C4-2B (cell line): ENCODE results near the gene TRAPPC1.
"Not testable (repeated sequence)": the region's sequence is repeated elsewhere in the genome, so short reads cannot be mapped to it uniquely, and the experiment has no call there.

Experiments
- H3K27ac ChIP-seq: fragments of 450-650 bp; 2 replicates; pipeline ENCODE4 v1.5.1; 2017
- ZFX ChIP-seq: fragments of 450-650 bp; IDR thresholded peaks from 2 replicates; pipeline ENCODE4 v1.6.1; 2017
- TF ChIP-seq, protein P1 (sequence below): fragments of 450-650 bp; conservative IDR thresholded peaks from 2 replicates; pipeline ENCODE4 v1.5.1; 2017; ENCODE audit warnings: mild to moderate bottlenecking

The TRAPPC1 gene

DNA sequence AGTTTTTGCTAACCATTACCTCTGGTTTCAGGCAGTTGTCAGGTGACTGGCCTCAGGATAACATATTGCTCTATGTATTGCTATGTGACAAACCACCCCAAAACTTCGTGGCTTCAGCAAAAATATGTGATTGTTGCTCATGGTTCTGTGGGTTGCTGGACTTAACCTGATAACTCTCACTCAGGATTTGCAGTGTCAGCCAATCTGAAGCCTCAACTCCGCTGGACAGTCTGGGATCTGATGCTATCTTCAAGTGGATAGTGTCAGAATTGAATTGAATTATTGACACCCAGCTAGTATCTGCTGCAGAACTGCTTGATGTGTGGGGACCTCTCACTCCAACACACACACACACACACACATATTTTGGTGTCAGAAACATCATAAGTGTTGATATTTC is 36.0 kb upstream of the TRAPPC1 start:
- no peak overlapping the region for H3K27ac ChIP-seq
- TF ChIP-seq, protein P1, sequence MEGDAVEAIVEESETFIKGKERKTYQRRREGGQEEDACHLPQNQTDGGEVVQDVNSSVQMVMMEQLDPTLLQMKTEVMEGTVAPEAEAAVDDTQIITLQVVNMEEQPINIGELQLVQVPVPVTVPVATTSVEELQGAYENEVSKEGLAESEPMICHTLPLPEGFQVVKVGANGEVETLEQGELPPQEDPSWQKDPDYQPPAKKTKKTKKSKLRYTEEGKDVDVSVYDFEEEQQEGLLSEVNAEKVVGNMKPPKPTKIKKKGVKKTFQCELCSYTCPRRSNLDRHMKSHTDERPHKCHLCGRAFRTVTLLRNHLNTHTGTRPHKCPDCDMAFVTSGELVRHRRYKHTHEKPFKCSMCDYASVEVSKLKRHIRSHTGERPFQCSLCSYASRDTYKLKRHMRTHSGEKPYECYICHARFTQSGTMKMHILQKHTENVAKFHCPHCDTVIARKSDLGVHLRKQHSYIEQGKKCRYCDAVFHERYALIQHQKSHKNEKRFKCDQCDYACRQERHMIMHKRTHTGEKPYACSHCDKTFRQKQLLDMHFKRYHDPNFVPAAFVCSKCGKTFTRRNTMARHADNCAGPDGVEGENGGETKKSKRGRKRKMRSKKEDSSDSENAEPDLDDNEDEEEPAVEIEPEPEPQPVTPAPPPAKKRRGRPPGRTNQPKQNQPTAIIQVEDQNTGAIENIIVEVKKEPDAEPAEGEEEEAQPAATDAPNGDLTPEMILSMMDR, result no peak
- TF ChIP-seq ZFX, result no peak

GRCh38 chr17:7961421-7961820 is 29.7 kb upstream of the TRAPPC1 start:
- no peak for TF ChIP-seq ZFX
- TF ChIP-seq, protein P1, result no peak
- no peak overlapping the region for H3K27ac ChIP-seq

GRCh38 chr17:7959503-7960253 is 27.9 kb upstream of the TRAPPC1 start:
- TF ChIP-seq, protein P1, result no peak
- TF ChIP-seq ZFX, result no peak

DNA sequence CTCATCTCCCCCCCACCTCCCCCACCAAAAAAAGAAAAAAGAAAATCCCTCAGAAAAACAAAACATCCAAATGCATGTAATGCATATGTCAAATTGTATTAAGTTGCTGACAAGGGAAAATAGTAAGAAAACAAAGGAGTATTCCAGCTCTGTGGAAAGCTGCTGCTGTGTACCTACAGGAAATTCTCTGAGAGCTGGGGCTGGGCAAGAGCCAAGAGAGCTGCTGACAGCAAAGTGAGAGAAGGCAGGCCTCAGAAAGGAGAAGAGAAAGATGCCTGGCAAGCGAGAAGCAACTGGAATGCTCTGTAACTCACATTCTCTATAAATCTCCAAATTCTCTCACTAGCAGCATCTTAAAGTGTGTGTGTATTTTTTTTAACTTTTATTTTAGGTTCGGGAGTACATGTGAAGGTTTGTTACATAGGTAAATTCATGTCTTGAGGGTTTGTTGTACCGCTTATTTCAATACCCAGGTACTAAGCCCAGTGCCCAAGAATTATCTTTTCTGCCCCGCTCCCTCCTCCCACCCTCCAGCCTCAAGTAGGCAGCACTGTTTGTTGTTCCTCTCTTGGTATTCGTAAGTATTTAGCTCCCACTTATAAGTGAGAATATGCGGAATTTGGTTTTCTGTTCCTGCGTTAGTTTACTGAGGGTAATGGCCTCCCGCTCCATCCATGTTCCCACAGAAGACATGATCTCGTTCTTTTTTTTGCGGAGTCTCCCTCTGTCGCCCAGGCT is 24.7 kb upstream of the TRAPPC1 start:
- no peak for TF ChIP-seq ZFX
- TF ChIP-seq, protein P1, result no peak

More at GRCh38 chr17:7959503-7960253, 27.9 kb upstream of the TRAPPC1 start:
- H3K27ac ChIP-seq, result no peak overlapping the region

GRCh38 chr17:7955414-7956227 is 23.9 kb upstream of the TRAPPC1 start:
- TF ChIP-seq, protein P1, result no peak
- no peak for TF ChIP-seq ZFX
- no peak overlapping the region for H3K27ac ChIP-seq

More for the DNA sequence above, 24.7 kb upstream of the TRAPPC1 start:
- H3K27ac ChIP-seq, result no peak overlapping the region

- not testable (repeated sequence) for H3K27ac ChIP-seq
Observed at GRCh38 chr17:7953266-7953665, 21.5 kb upstream of the TRAPPC1 start.

- no peak overlapping the region for H3K27ac ChIP-seq
- TF ChIP-seq, protein P1, result no peak
- TF ChIP-seq ZFX, result no peak
Observed at GRCh38 chr17:7951143-7951792, 19.5 kb upstream of the TRAPPC1 start.
